SK-N-DZ (cell line): Measurements from ENCODE around the gene GALNTL6.
A peak's percentile ranks its signal among the peaks of the same experiment; 100 is the strongest.

Experiments
- DNase-seq: peaks from one replicate; pipeline ENCODE4 v3.0.0-alpha.2; 2015; ENCODE audit warnings: low spot score

GALNTL6 gene

GRCh38 chr4:171993247-171993646, 180.0 kb downstream of the GALNTL6 start:
- DNase-seq, result no peak

GRCh38 chr4:172007889-172008288, 194.7 kb downstream of the GALNTL6 start:
- DNase-seq, result no peak

GRCh38 chr4:172009446-172010230, 196.4 kb downstream of the GALNTL6 start:
- no peak for DNase-seq

GRCh38 chr4:172011196-172011595, 198.0 kb downstream of the GALNTL6 start:
- DNase-seq, result no peak

- no peak for DNase-seq
Observed at GRCh38 chr4:172018358-172018757, 205.2 kb downstream of the GALNTL6 start.

- no peak for DNase-seq
Observed at GRCh38 chr4:172035562-172035961, 222.4 kb downstream of the GALNTL6 start.

GRCh38 chr4:172040766-172041165, 227.6 kb downstream of the GALNTL6 start:
- DNase-seq, result no peak

GRCh38 chr4:172042714-172043114, 229.5 kb downstream of the GALNTL6 start:
- peak; percentile 2 for DNase-seq

GRCh38 chr4:172045981-172046380, 232.8 kb downstream of the GALNTL6 start:
- DNase-seq, result no peak

- no peak for DNase-seq
Observed at GRCh38 chr4:172048666-172049065, 235.5 kb downstream of the GALNTL6 start.

- no peak for DNase-seq
Observed at GRCh38 chr4:172050911-172051310, 237.7 kb downstream of the GALNTL6 start.

GRCh38 chr4:172055046-172055445, 241.8 kb downstream of the GALNTL6 start:
- no peak for DNase-seq

- no peak for DNase-seq
Observed at GRCh38 chr4:172055498-172055897, 242.3 kb downstream of the GALNTL6 start.

- no peak for DNase-seq
Observed at GRCh38 chr4:172061204-172061603, 248.0 kb downstream of the GALNTL6 start.

- no peak for DNase-seq
Observed at GRCh38 chr4:172068506-172068905, 255.3 kb downstream of the GALNTL6 start.

GRCh38 chr4:172073590-172073989, 260.4 kb downstream of the GALNTL6 start:
- no peak for DNase-seq

- no peak for DNase-seq
Observed at GRCh38 chr4:172083272-172083671, 270.1 kb downstream of the GALNTL6 start.

- no peak for DNase-seq
Observed at GRCh38 chr4:172088556-172088955, 275.4 kb downstream of the GALNTL6 start.

- DNase-seq, result no peak
Observed at GRCh38 chr4:172095161-172095560, 282.0 kb downstream of the GALNTL6 start.

- no peak for DNase-seq
Observed at GRCh38 chr4:172096786-172097185, 283.6 kb downstream of the GALNTL6 start.

- DNase-seq, result no peak
Observed at GRCh38 chr4:172099376-172099775, 286.2 kb downstream of the GALNTL6 start.

GRCh38 chr4:172103456-172103855, 290.3 kb downstream of the GALNTL6 start:
- DNase-seq, result no peak

- DNase-seq, result no peak
Observed at GRCh38 chr4:172104539-172104938, 291.3 kb downstream of the GALNTL6 start.

GRCh38 chr4:172105918-172106317, 292.7 kb downstream of the GALNTL6 start:
- DNase-seq, result no peak
